K562 (cell line): ENCODE measurements around the gene PSORS1C1.

Experiments used
- ASH1L ChIP-seq: fragments of 450-650 bp; IDR thresholded peaks from 2 replicates; pipeline ENCODE4 v1.6.1; 2018; ENCODE audit warnings: borderline replicate concordance, mild to moderate bottlenecking, low read depth; ENCODE audit not compliant: partially characterized antibody
- GABPA ChIP-seq: fragments of 200-800 bp; sonication (Bioruptor generic); conservative IDR thresholded peaks from 2 replicates; pipeline ENCODE4 v1.6.1; 2016; ENCODE audit warnings: low read depth, missing genetic modification characterization, missing compliant biosample characterization
- JUN ChIP-seq, 2 experiments: sonication (generic) in 1 of 2; formaldehyde crosslinking in 1 of 2; IDR thresholded peaks; 2 replicates each; pipeline versions ENCODE4 v1.6.1 to v1.8.0; 2012 to 2022; ENCODE audit warnings: borderline replicate concordance in 2 of 2, mild to moderate bottlenecking in 2 of 2, improper control_type of control experiment in 1 of 2, low read depth in 1 of 2, low read length in 1 of 2, missing genetic modification reagents in 1 of 2
- XRCC3 ChIP-seq: fragments of 450-650 bp; IDR thresholded peaks from 2 replicates; pipeline ENCODE4 v1.6.1; 2017; ENCODE audit warnings: mild to moderate bottlenecking, moderate library complexity
- TF ChIP-seq, protein P1 (sequence below): fragments of 450-650 bp; conservative IDR thresholded peaks from 2 replicates; pipeline ENCODE4 v1.6.1; 2016; ENCODE audit warnings: missing genetic modification characterization, low read depth, mild to moderate bottlenecking, missing compliant biosample characterization, moderate library complexity
- TF ChIP-seq, protein P2 (sequence below), 3 experiments: IDR thresholded peaks in 2 of 3; conservative IDR thresholded peaks in 1 of 3; 2 replicates each; pipeline ENCODE4 v1.5.1; 2011 to 2012; ENCODE audit warnings: low read length in 3 of 3, mild to moderate bottlenecking in 3 of 3, control low read depth in 2 of 3, improper control_type of control experiment in 1 of 3, inconsistent platforms in 1 of 3, low read depth in 1 of 3, mixed read lengths in 1 of 3, moderate library complexity in 1 of 3; ENCODE audit not compliant: insufficient read depth in 2 of 3

DNA sequence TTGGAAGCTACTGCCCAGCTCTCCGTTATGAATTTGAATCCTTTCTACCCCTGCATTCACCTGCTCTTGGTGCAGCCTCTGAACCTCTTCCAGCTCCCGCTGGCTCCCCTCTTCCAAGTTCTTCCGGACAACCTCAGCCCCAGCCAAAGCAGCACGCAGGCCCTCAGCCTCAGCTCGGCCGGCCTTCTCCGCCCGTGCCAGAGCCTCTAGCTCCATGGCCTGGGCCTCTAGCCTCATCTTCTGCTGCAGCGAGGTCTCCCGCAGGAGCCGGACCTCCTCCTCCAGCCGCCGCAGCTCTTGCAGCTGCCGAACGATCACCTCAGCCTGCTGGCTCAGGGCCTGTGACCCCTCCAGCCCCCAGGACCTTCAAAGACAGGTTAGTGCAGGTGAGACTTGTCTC lies 39.8 kb downstream of the PSORS1C1 start:
- no peak for TF ChIP-seq XRCC3
- no peak for TF ChIP-seq GABPA (tag)
- TF ChIP-seq JUN (IDR thresholded peaks at IDR 0.05; ENCODE audit: borderline replicate concordance, low read depth, low read length) = no peak
- no peak for TF ChIP-seq JUN (CRISPR knock-in tag; IDR thresholded peaks at IDR 0.05; ENCODE audit: borderline replicate concordance)
- TF ChIP-seq, protein P1, sequence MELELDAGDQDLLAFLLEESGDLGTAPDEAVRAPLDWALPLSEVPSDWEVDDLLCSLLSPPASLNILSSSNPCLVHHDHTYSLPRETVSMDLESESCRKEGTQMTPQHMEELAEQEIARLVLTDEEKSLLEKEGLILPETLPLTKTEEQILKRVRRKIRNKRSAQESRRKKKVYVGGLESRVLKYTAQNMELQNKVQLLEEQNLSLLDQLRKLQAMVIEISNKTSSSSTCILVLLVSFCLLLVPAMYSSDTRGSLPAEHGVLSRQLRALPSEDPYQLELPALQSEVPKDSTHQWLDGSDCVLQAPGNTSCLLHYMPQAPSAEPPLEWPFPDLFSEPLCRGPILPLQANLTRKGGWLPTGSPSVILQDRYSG (tag) = no peak
- TF ChIP-seq, protein P2, sequence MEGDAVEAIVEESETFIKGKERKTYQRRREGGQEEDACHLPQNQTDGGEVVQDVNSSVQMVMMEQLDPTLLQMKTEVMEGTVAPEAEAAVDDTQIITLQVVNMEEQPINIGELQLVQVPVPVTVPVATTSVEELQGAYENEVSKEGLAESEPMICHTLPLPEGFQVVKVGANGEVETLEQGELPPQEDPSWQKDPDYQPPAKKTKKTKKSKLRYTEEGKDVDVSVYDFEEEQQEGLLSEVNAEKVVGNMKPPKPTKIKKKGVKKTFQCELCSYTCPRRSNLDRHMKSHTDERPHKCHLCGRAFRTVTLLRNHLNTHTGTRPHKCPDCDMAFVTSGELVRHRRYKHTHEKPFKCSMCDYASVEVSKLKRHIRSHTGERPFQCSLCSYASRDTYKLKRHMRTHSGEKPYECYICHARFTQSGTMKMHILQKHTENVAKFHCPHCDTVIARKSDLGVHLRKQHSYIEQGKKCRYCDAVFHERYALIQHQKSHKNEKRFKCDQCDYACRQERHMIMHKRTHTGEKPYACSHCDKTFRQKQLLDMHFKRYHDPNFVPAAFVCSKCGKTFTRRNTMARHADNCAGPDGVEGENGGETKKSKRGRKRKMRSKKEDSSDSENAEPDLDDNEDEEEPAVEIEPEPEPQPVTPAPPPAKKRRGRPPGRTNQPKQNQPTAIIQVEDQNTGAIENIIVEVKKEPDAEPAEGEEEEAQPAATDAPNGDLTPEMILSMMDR (IDR thresholded peaks at IDR 0.05 in 2 of 3, conservative IDR thresholded peaks at IDR 0.05 in 1 of 3; ENCODE audit: insufficient read depth in 2 of 3, low read depth in 1 of 3, low read length in 3 of 3) = no peak
- TF ChIP-seq ASH1L = no peak
